ENCODE data around the gene MAPK8IP3. TPM values are rescaled to one million over a fixed set of nuclear protein-coding genes. Genes with fewer than 3 reads are reported as not detected.
A peak's percentile ranks its signal among the peaks of the same experiment; 100 is the strongest.

The MAPK8IP3 gene
- total and polyA plus RNA-seq, 9 of the 15 experiments (the other 6 are each of a cell fraction or from before 2014, with no cell fraction given), result 0.17 to 58.7 (median 16.7) TPM

GRCh38 chr16:1706386-1707192 is 594 bp downstream of the MAPK8IP3 start (continued):
- TF ChIP-seq CHD7 (IDR thresholded peaks at IDR 0.05; ENCODE audit: low read depth, low read length) (no peak), SIN3A (IDR thresholded peaks at IDR 0.05; ENCODE audit: borderline replicate concordance in 2 of 2, control insufficient read depth in 1 of 2, low read depth in 2 of 2, low read length in 2 of 2) (peak in 1 of 2 experiments; percentile 13; a peak in 1 of 4 replicates), CTCFL (IDR thresholded peaks at IDR 0.05; ENCODE audit: borderline replicate concordance, insufficient read depth, low read depth, low read length, poor library complexity, severe bottlenecking) (no peak), DLX4 (CRISPR knock-in tag; IDR thresholded peaks at IDR 0.05) (no peak), ELF1 (tag; IDR thresholded peaks at IDR 0.05) (no peak), MAFG (tag; conservative IDR thresholded peaks at IDR 0.05) (no peak), ZNF23 (CRISPR knock-in tag; IDR thresholded peaks at IDR 0.05) (no peak), SMARCC2 (IDR thresholded peaks at IDR 0.05; ENCODE audit: low read depth) (no peak), FUS (optimal IDR thresholded peaks at IDR 0.05; ENCODE audit: low read depth, low read length) (no peak), ARID2 (IDR thresholded peaks at IDR 0.05) (no peak), ZBTB17 (CRISPR knock-in tag; IDR thresholded peaks at IDR 0.05) (no peak), MLX (CRISPR knock-in tag; conservative IDR thresholded peaks at IDR 0.05) (no peak)
